HG03460 (cell line): ENCODE data around the gene CHST14.

ENCODE experiments used
- ATAC-seq: cut with Tn5 transposase; IDR thresholded peaks from one replicate; pipeline ENCODE4 v1.9.1; 2021; ENCODE audit not compliant: unreplicated experiment

Gene CHST14

DNA sequence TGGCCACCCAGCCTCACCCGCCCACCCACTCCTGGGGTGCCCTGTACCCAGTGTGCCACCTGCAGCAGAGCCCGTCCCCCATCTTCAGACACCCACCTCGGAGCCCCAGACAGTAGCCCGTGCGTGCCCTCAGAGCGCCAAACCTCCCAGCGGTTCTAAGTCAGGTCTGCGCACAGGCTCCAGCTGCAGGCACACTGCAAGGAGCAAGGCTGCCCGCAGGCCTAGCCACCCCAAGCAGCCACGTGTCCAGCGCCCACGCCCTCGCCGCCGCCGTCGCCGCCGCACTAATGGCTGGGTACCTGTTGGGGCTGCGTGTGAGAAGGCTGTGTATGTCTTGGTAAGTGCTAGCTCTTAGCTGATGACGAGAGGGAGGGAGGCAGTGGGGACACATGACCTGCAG lies 8.8 kb upstream of the CHST14 start:
- ATAC-seq: no peak

DNA sequence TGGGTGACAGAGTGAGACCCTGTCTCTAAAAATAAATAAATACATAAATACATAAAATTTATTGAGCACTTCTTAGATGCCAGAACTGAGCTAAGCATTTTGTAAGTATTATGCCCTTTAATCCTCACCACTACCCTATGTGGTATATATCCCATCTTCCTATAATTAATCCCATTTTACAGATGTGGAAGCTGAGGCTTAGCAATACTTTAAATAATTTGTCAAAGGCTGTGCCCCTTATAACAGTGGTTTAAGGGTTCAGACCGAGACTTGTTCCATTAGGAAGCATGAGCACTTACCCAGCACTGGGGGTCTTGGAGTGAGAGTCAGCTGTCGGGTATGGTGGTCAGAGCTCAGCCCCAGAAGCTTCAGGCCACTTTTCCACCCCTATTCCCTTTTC lies 7.5 kb upstream of the CHST14 start:
- no peak for ATAC-seq

DNA sequence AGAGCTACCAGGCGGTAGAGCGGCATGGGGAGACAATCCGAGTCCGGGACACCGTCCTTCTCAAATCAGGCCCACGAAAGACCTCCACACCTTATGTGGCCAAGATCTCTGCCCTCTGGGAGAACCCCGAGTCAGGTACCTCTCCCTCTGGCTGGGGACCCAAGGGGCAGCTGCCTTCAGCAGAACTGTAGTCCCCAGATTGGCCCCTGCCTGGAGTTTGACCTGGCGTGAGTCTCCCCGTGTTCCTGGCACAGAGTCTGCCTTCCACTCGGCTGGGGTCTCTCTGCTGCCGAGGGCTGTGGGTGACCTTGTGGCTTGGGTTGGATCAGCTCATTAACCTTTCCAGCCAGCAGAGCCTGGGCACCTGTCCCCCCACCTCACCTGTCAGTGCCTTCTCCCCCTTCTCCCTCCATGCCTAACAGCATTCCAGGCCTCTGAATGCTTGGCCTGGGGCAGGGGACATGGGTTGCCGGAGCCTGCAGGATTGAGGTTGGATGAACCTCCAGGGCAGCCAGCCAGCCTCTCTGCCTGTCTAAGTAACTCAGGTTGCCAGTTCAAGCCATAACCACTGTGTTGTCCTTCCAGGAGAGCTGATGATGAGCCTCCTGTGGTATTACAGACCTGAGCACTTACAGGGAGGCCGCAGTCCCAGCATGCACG lies 6.8 kb upstream of the CHST14 start:
- no peak for ATAC-seq

DNA sequence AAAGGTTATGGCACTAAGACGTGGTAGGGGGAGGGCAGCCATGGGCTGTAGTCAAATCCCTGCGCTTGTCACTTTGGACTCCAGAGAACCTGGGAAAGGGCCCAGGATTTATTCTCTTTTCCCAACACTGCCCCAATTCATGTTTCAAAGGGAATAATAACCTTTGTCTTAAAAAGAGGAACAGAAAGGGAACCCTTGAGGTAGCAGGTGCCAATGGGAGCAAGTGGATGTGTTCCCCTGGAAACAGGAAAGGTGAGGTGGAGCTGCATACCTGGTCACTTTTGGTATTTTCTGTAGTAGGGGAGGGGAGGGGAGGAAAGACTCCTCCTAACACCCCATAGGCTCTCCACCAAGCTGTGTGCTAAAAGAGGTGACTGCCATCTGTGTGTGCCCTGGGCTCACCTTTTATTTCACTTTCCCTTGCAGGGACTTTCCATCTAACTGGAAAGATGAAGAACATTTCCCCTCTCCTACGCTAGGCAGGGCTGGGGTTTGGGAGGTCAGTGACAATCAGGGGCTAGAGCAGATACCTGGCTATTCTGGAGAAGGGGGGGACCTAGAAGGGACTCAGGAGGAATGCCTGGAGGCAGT lies 6.1 kb upstream of the CHST14 start:
- no peak for ATAC-seq

DNA sequence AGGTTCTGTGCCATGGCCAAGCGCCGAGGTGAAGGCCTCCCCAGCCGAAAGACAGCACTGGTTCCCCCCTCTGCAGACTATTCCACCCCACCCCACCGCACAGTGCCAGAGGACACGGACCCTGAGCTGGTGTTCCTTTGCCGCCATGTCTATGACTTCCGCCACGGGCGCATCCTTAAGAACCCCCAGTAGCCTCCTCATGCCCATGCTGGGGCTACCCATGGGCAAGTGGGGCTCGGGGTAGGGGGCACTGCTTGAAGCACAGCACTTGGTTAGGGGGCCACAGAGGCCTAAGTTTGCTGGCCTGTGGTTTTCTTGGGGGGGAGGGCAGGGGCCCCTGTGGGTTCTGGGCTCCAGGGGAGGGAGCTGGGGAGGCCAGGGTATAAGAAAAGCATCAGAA lies 4.8 kb upstream of the CHST14 start:
- no peak for ATAC-seq

DNA sequence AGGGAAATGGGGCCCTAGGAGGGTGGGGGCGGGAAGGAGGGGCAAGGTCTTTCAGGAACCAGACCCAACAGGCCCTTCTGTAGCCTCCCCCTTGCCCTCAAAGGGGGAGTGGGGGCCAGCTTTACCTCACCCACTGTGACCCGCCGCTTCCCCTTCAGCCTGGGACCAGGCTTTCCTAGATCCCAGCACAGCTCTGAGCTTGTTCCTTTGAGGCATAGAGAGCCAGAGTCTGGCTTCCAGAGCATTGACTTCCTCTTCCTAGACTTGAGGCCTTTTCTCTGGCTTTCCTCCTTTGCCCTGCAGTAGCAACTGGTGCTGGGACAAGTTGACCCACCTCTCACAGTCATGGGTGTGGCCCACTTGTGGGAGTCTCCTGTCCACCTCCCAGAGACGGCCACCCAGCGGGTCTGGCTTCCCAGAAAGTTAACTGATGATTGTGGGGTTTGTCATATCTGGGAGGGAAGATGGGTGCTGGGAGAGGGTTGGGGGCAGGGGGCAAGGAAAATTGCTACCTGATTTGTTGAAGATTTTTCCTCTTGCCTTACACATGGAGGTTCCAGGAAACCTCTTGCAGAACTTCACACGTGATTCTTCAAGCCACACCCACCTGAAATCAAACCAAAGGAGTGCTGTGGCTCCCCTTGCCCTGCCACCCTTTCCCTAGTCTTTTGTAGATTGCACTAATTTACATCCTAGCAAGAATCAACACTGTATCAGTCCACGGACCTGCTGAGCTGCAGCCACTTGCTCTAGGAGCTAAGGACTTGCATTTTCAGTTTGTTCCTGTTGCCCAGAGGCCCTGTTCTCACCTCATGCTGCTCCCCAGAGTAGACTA lies 4.1 kb upstream of the CHST14 start:
- ATAC-seq: no peak

DNA sequence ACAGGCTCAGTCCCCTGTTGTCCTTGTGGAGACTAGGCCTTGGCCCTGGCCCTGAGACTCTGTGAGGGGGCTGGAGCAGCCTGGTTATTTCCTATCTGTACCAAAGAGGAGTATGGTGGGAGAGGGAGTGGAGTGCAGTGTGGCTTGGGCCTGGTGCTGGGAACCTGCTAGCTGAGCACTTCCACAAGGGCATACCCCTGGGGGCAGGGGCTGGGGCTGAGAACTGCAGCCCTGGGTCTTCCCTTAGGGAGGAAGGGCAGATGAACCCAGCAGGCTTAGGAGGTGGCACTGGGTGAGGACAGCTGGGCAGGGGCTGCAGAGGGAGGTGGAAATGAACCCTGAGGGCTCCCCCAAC lies 3.5 kb upstream of the CHST14 start:
- ATAC-seq: no peak

DNA sequence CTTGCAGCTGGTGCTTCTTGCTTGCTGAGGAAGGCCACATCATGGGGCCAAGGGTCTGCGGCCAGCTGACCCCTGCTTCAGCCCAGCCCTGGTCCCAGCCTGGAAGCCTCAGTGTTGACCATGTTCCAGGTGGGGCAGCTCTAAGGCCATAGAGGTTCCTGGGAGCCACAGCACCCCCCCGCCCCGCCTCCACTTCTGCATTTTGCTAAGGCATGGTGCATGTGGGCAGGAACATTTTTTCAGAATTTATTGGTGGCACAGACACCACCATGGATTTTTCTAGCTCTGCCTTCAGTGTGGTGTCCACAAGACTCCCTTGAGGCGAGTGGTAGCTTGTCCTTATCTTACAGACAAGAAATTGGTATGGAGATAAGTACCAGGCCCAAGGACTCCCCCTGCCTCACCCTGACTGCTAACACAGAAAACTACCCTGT lies 1.9 kb upstream of the CHST14 start:
- ATAC-seq: no peak

DNA sequence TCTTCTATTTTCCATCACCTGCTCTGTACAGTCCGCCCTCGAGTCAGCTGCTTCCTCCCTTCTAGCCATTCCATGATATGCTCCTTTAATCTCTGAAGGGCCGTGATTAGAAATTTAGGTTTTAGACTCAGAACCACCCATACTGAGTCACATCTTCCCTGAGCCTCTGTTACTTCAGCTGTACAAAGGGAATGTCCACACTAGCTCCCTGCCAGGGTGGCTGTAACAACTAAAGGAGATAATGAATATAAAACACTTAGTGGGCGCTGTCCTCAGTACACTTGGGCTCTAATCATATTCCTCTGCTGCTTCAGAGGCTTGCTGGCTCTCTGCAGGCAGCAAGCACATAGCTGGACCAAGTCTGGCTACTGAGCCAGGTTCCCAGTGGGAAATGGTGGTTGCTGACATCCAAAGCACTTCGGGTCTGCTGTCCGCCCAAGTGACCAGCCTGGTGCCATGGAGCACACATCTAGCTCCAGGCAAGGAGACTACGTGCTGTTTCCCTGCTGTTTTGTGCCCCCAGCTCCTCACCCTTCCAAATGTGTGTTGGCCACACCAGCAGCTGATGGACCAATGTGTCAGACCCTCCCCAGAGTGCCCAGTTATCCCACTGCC lies 901 bp upstream of the CHST14 start:
- no peak for ATAC-seq

DNA sequence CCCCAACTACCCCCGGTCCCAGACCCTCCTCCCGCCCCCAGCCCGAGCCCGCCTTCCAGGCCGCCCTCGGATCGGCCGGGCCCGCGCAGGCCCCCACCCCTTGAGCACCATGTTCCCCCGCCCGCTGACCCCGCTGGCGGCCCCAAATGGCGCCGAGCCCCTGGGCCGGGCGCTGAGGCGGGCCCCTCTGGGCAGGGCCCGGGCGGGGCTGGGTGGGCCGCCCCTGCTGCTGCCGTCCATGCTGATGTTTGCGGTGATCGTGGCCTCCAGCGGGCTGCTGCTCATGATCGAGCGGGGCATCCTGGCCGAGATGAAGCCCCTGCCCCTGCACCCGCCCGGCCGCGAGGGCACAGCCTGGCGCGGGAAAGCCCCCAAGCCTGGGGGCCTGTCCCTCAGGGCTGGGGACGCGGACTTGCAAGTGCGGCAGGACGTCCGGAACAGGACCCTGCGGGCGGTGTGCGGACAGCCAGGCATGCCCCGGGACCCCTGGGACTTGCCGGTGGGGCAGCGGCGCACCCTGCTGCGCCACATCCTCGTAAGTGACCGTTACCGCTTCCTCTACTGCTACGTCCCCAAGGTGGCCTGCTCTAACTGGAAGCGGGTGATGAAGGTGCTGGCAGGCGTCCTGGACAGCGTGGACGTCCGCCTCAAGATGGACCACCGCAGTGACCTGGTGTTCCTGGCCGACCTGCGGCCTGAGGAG lies 472 bp downstream of the CHST14 start:
- ATAC-seq: peak; percentile 40

DNA sequence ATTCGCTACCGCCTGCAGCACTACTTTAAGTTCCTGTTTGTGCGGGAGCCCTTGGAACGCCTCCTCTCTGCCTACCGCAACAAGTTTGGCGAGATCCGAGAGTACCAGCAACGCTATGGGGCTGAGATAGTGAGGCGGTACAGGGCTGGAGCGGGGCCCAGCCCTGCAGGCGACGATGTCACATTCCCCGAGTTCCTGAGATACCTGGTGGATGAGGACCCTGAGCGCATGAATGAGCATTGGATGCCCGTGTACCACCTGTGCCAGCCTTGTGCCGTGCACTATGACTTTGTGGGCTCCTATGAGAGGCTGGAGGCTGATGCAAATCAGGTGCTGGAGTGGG lies 995 bp downstream of the CHST14 start:
- peak; percentile 25 for ATAC-seq

DNA sequence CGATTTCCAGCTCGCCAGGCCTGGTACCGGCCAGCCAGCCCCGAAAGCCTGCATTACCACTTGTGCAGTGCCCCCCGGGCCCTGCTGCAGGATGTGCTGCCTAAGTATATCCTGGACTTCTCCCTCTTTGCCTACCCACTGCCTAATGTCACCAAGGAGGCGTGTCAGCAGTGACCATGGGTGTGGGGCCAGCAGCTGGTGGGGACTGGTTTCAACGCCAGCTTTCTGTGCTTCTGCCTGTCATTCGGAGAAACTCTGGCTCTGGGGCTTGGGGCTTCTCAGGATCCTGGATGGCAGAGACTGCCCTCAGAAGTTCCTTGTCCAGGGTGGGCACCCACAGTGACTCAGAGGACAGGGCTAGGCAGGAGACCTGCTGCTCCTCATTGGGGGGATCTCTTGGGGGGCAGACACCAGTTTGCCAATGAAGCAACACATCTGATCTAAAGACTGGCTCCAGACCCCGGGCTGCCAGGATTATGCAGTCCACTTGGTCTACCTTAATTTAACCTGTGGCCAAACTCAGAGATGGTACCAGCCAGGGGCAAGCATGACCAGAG lies 1.5 kb downstream of the CHST14 start:
- ATAC-seq: no peak

DNA sequence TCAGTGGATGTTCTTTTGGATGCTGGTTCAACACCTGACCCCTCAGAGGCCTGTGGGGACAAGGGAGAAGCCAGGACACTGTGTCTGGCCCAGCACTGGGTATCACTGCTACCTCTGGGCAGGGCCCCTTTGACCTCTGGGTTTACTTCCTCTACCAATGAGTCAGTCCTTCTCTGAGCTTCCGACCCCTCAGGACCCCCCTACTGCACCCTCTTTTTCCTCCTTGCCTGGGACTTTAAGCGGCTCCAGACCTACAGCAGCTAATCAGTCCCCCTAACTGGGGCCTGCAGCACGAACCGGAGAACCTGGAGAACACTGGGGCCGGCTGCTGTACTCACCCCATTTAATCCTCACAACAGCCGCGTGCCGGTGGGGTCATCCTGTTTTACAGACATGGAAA lies 3.8 kb downstream of the CHST14 start:
- ATAC-seq: no peak

DNA sequence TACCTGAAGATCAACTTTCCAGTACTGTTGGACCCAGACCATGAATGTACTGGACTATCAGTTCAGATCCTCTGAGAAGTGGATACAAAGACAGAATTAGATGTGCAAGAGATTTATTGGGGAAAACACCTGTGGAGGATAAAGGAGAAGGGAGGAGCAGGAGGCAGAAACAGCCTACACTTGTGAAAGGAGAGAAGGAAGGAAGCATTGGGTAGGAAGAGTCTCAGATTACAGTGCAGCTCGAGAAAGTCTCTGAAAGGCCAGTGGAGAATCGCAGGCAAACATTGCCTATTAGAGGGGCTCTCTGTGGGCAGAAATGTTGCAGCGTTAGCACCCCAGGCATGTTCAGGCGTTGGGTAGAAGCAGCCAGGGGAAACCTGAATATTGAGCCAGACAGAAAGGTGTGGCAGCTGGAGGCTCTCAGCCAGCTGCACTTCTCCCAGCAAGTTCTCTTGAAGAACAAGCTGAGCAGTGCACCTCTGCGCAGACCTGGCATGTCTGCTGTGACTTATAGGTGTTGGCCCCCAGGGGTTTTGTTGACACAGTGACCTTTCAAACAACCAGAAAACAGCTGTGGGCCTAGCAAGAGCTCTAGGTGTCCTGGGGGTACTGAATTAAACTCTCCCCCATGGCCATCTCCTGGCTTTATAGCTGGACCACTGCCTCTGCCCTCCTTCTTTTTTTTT lies 7.0 kb downstream of the CHST14 start:
- ATAC-seq: no peak

DNA sequence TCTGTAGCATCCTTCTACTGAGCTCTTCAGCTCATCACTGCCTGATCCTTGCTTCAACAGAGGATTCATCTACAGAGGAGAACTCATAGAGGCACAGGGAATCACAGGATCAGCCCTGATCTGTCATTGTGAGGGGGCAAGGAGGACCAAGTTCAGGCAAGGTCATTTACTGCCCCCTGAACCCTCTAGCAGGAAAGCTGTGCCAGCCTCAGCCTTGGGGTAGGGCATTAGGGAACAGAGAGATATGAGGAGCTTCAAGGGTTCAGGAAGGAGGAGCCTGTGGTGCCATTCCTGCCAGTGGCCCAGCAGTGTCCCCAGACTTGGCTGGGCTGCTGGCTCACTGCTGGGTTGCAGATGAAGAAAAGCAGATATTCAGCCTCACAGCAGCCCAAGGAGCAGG lies 8.2 kb downstream of the CHST14 start:
- no peak for ATAC-seq

DNA sequence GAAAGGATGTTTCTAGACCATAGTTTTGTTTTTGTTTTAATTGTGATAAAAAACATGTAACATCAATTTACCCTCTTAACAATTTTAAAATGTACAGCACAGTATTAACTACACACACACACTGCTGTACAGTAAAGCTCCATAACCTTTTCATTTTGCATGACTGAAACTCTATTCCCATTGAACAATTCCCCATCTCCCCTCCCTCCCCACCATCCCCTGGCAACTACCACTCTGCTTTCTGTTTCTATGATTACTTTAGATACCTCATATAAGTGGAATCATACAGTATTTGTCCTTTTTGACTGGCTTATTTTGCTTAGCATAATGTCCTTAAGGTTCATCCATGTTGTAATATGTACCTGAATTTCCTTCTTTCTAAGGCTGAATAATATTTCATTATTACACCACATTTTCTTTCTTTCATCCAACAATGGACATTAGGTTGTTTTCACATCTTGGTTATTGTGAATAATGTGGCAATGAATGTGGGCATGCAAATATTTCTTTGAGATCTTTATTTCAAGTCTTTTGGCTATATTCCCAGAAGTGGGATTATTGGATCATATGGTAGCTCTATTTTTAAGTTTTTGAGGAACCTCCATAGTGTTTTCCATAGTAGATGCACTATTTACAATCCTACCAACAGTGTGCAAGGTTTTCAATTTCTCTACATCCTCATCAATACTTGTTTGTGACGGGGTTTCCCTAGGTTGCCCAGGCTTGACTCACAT lies 10.7 kb downstream of the CHST14 start:
- ATAC-seq: no peak

DNA sequence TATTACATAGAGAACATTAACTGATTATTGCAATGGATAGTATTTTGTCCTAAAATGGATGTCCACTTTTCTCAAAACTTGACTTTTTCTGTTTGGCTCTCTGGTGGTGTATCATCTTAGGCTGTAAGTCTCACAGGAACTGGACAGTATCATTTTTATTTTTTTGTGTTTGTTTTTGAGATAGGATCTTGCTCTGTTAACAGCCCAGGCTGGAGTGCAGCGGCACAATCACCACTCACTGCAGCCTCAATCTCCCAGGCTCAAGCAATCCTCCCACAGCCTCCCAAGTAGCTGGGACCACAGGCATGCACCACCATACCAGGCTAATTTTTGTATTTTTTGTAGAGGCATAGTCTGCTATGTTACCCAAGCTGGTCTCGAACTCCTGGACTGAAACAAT lies 13.1 kb downstream of the CHST14 start:
- no peak for ATAC-seq

DNA sequence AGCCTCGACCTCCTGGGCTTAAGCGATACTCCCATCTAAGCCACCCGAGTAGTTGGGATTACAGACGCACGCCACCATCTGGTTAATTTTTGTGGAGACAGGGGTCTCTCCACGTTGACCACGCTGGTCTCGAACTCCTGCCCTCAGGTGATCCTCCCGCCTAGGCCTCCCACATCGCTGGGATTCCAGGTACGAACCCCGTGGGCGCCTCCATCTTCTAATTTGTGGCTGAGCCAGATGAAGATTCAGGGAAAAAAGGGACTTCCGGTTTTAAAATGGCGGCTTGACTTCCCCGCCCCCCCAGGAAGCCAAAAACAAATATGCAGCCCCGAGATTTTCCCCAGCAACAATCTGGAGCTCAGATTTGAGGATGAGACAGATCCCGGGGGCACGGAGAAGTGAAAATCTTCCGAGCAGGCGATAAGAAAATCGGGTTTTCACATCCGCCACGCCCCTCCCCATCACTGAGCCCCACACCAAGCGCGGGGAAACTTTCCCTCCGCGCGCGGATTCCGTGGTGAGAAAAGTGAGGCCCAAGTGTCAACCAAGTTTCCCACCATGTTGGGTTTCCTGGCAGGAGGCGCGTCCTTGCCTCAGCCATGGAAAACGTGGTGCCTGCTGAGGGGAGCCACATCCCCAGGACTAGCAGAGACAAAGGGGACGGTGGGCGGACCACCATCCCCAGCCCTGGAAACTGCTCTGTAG lies 15.4 kb downstream of the CHST14 start:
- ATAC-seq: no peak
